ENCODE data around the gene TSPOAP1.

- TF ChIP-seq, protein P1, sequence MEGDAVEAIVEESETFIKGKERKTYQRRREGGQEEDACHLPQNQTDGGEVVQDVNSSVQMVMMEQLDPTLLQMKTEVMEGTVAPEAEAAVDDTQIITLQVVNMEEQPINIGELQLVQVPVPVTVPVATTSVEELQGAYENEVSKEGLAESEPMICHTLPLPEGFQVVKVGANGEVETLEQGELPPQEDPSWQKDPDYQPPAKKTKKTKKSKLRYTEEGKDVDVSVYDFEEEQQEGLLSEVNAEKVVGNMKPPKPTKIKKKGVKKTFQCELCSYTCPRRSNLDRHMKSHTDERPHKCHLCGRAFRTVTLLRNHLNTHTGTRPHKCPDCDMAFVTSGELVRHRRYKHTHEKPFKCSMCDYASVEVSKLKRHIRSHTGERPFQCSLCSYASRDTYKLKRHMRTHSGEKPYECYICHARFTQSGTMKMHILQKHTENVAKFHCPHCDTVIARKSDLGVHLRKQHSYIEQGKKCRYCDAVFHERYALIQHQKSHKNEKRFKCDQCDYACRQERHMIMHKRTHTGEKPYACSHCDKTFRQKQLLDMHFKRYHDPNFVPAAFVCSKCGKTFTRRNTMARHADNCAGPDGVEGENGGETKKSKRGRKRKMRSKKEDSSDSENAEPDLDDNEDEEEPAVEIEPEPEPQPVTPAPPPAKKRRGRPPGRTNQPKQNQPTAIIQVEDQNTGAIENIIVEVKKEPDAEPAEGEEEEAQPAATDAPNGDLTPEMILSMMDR (IDR thresholded peaks at IDR 0.05): no peak
- TF ChIP-seq POLR2A (IDR thresholded peaks at IDR 0.05): no peak
These were observed 22.6 kb upstream of the TSPOAP1 start for GRCh38 chr17:58351182-58351581.
